ENCODE measurements around the gene KLHL22.

GRCh38 chr22:20459152-20459542 lies 36.4 kb downstream of the KLHL22 start:
- no peak for TF ChIP-seq POLR2A (IDR thresholded peaks at IDR 0.05)
- no peak for TF ChIP-seq CTCF (IDR thresholded peaks at IDR 0.05)
- TF ChIP-seq POLR2AphosphoS5 (IDR thresholded peaks at IDR 0.05), result no peak
